Neural cell (in vitro differentiated cells): ENCODE measurements around the gene CARD9.

Experiments used
- CTCF ChIP-seq: fragments of 450-650 bp; IDR thresholded peaks from 2 replicates; pipeline ENCODE4 v1.5.1; 2014; ENCODE audit warnings: antibody characterized with exemption, mild to moderate bottlenecking, moderate library complexity; ENCODE audit not compliant: poor library complexity, severe bottlenecking
- EP300 ChIP-seq: fragments of 450-650 bp; conservative IDR thresholded peaks from 2 replicates; pipeline ENCODE4 v1.6.1; 2014; ENCODE audit warnings: antibody characterized with exemption, mild to moderate bottlenecking, moderate library complexity; ENCODE audit not compliant: poor library complexity, severe bottlenecking
- MXI1 ChIP-seq: fragments of 450-650 bp; conservative IDR thresholded peaks from 2 replicates; pipeline ENCODE4 v1.6.1; 2014; ENCODE audit warnings: antibody characterized with exemption, mild to moderate bottlenecking; ENCODE audit not compliant: poor library complexity, severe bottlenecking
- RAD21 ChIP-seq: fragments of 450-650 bp; conservative IDR thresholded peaks from 2 replicates; pipeline ENCODE4 v1.6.1; 2014; ENCODE audit warnings: antibody characterized with exemption, mild to moderate bottlenecking, moderate library complexity
- REST ChIP-seq: IDR thresholded peaks from 2 replicates; pipeline ENCODE4 v1.6.1; 2012; ENCODE audit warnings: borderline replicate concordance

- TF ChIP-seq CTCF (no peak), REST (no peak), EP300 (no peak), RAD21 (no peak), MXI1 (no peak)
Observed at GRCh38 chr9:136389396-136389795, 15.9 kb upstream of the CARD9 start.
